Neural progenitor cell (in vitro differentiated cells): ENCODE data around the gene PTPN18. TPM values are rescaled to one million over a fixed set of nuclear protein-coding genes. Genes with fewer than 3 reads are reported as not detected.

Source experiments
- DNase-seq: peaks from one replicate; pipeline ENCODE4 v3.0.0-alpha.2; 2016; ENCODE audit warnings: low spot score
- H2AFZ ChIP-seq: fragments of 200-600 bp; sonication (generic); replicated peaks from 2 replicates; pipeline ENCODE4 v1.6.1; 2016; ENCODE audit warnings: antibody characterized with exemption
- H3F3A ChIP-seq: fragments of 200-600 bp; sonication (generic); 2 replicates; pipeline ENCODE4 v1.6.1; 2016; ENCODE audit warnings: antibody characterized with exemption, low read depth
- H3K27ac ChIP-seq: fragments of 200-600 bp; sonication (generic); 2 replicates; pipeline ENCODE4 v1.5.1; 2016; ENCODE audit warnings: mild to moderate bottlenecking
- H3K27me3 ChIP-seq: fragments of 200-600 bp; sonication (generic); 2 replicates; pipeline ENCODE4 v1.6.1; 2016; ENCODE audit warnings: mild to moderate bottlenecking, moderate library complexity
- H3K36me3 ChIP-seq: fragments of 200-600 bp; sonication (generic); 2 replicates; pipeline ENCODE4 v1.5.1; 2016
- H3K4me1 ChIP-seq: fragments of 200-600 bp; sonication (generic); 2 replicates; pipeline ENCODE4 v1.6.1; 2016; ENCODE audit warnings: mixed run types
- H3K4me2 ChIP-seq: fragments of 200-600 bp; sonication (generic); 2 replicates; pipeline ENCODE4 v1.6.1; 2016
- H3K4me3 ChIP-seq: fragments of 200-600 bp; sonication (generic); 2 replicates; pipeline ENCODE4 v1.5.1; 2016
- H3K79me2 ChIP-seq: fragments of 200-600 bp; sonication (generic); 2 replicates; pipeline ENCODE4 v1.6.1; 2016; ENCODE audit warnings: low read depth
- H3K9ac ChIP-seq: fragments of 200-600 bp; sonication (generic); 2 replicates; pipeline ENCODE4 v1.6.1; 2016
- H3K9me3 ChIP-seq: fragments of 200-600 bp; sonication (generic); 2 replicates; pipeline ENCODE4 v1.5.1; 2016; ENCODE audit warnings: low read depth
- H4K20me1 ChIP-seq: fragments of 200-600 bp; sonication (generic); 2 replicates; pipeline ENCODE4 v1.6.1; 2016; ENCODE audit warnings: low read depth
- H3K27ac Mint-ChIP-seq: 3 replicates; pipeline ENCODE4 v1.8.0; 2021; ENCODE audit warnings: mixed read lengths
- H3K27me3 Mint-ChIP-seq: 2 replicates; pipeline ENCODE4 v1.8.0; 2022; ENCODE audit warnings: low read depth, mild to moderate bottlenecking, inconsistent platforms, moderate library complexity, mixed read lengths; ENCODE audit not compliant: insufficient read depth
- H3K36me3 Mint-ChIP-seq: 3 replicates; pipeline ENCODE4 v1.8.0; 2021; ENCODE audit warnings: mixed read lengths
- H3K4me1 Mint-ChIP-seq: 3 replicates; pipeline ENCODE4 v1.8.0; 2021; ENCODE audit warnings: mixed read lengths
- H3K4me3 Mint-ChIP-seq: 3 replicates; pipeline ENCODE4 v1.8.0; 2021; ENCODE audit warnings: mild to moderate bottlenecking, moderate library complexity, mixed read lengths
- H3K9me3 Mint-ChIP-seq: 3 replicates; pipeline ENCODE4 v1.8.0; 2020; ENCODE audit warnings: mixed read lengths
- CTCF ChIP-seq: fragments of 200-600 bp; sonication (generic); IDR thresholded peaks from 2 replicates; pipeline ENCODE4 v1.5.1; 2017; ENCODE audit warnings: antibody characterized with exemption, mild to moderate bottlenecking
- EZH2 ChIP-seq: fragments of 200-600 bp; sonication (generic); IDR thresholded peaks from 2 replicates; pipeline ENCODE4 v1.6.1; 2017; ENCODE audit warnings: antibody characterized with exemption, mild to moderate bottlenecking, moderate library complexity
- EZH2phosphoT487 ChIP-seq: fragments of 200-600 bp; sonication (generic); IDR thresholded peaks from 2 replicates; pipeline ENCODE4 v1.6.1; 2017; ENCODE audit warnings: antibody characterized with exemption
- total RNA-seq: library from RNA; depleted of rRNA; stranded (reverse); fragments of >200 nt; gene quantifications from 2 replicates; pipeline ENCODE4 v1.2.3, GENCODE V29; 2015; ENCODE audit warnings: low replicate concordance

The PTPN18 gene
- total RNA-seq, 1 donor from 2014 or later: 4.0 TPM

GRCh38 chr2:130368786-130369185 lies 12.9 kb downstream of the PTPN18 start:
- Mint-ChIP-seq H3K4me3 (no peak overlapping the region), H3K4me1 (peaks cover 15% of the 10 kb centered on the region), H3K9me3 (peaks cover 7% of the 10 kb centered on the region), H3K36me3 (peaks cover 19% of the 10 kb centered on the region), H3K27ac (no peak overlapping the region), H3K27me3 (no peaks in the 10 kb centered on the region)
- H4K20me1 ChIP-seq: no peaks in the 10 kb centered on the region
- H3K4me3 ChIP-seq: no peak overlapping the region
- H3K9ac ChIP-seq: no peak overlapping the region
- no peaks in the 10 kb centered on the region for H3K27me3 ChIP-seq
- H3K27ac ChIP-seq: no peak overlapping the region
- TF ChIP-seq EZH2phosphoT487: no peak
- no peak for TF ChIP-seq CTCF
- no peak for TF ChIP-seq EZH2
- no peak overlapping the region for H2AFZ ChIP-seq
- no peaks in the 10 kb centered on the region for H3F3A ChIP-seq
- no peaks in the 10 kb centered on the region for H3K79me2 ChIP-seq
- no peaks in the 10 kb centered on the region for H3K36me3 ChIP-seq
- peaks cover 4% of the 10 kb centered on the region for H3K4me1 ChIP-seq
- DNase-seq: no peak
- H3K9me3 ChIP-seq: no peaks in the 10 kb centered on the region
- no peak overlapping the region for H3K4me2 ChIP-seq

- Histone ChIP-seq H2AFZ (no peak overlapping the region), H3K9ac (no peak overlapping the region), H3F3A (no peaks in the 10 kb centered on the region), H3K4me2 (no peak overlapping the region), H3K27ac (no peak overlapping the region), H3K27me3 (no peaks in the 10 kb centered on the region), H3K4me1 (peaks cover 4% of the 10 kb centered on the region), H4K20me1 (no peaks in the 10 kb centered on the region), H3K36me3 (no peaks in the 10 kb centered on the region), H3K79me2 (no peaks in the 10 kb centered on the region), H3K9me3 (no peaks in the 10 kb centered on the region), H3K4me3 (no peak overlapping the region)
- DNase-seq: no peak
- Mint-ChIP-seq H3K36me3 (peaks cover 19% of the 10 kb centered on the region), H3K4me3 (no peak overlapping the region), H3K27ac (no peak overlapping the region), H3K27me3 (no peaks in the 10 kb centered on the region), H3K9me3 (peaks cover 5% of the 10 kb centered on the region), H3K4me1 (peaks cover 15% of the 10 kb centered on the region)
- TF ChIP-seq EZH2phosphoT487 (no peak), CTCF (no peak), EZH2 (no peak)
Observed at GRCh38 chr2:130369311-130369964, 13.6 kb downstream of the PTPN18 start.

GRCh38 chr2:130369965-130370341 lies 14.1 kb downstream of the PTPN18 start:
- no peak overlapping the region for H3K27ac Mint-ChIP-seq
- no peak for TF ChIP-seq EZH2
- TF ChIP-seq EZH2phosphoT487: no peak
- no peak for TF ChIP-seq CTCF
- no peak overlapping the region for H3K4me2 ChIP-seq
- peaks cover 5% of the 10 kb centered on the region for H3K9me3 Mint-ChIP-seq
- H2AFZ ChIP-seq: no peak overlapping the region
- no peak for DNase-seq
- H3K27me3 Mint-ChIP-seq: no peaks in the 10 kb centered on the region
- no peaks in the 10 kb centered on the region for H4K20me1 ChIP-seq
- peaks cover 19% of the 10 kb centered on the region for H3K36me3 Mint-ChIP-seq
- H3K4me3 ChIP-seq: no peak overlapping the region
- no peaks in the 10 kb centered on the region for H3K9me3 ChIP-seq
- H3K4me1 Mint-ChIP-seq: peaks cover 15% of the 10 kb centered on the region
- H3K27me3 ChIP-seq: no peaks in the 10 kb centered on the region
- peaks cover 4% of the 10 kb centered on the region for H3K4me1 ChIP-seq
- H3K27ac ChIP-seq: no peak overlapping the region
- H3K36me3 ChIP-seq: no peaks in the 10 kb centered on the region
- no peaks in the 10 kb centered on the region for H3F3A ChIP-seq
- H3K9ac ChIP-seq: no peak overlapping the region
- no peak overlapping the region for H3K4me3 Mint-ChIP-seq
- no peaks in the 10 kb centered on the region for H3K79me2 ChIP-seq
